HL-60/S4 treated with retinoic acid at 250 ng/mL for 4 days and 3 days (cell line): ENCODE results near the gene FAM72B.
"Not testable (repeated sequence)": the region's sequence is repeated elsewhere in the genome, so short reads cannot be mapped to it uniquely, and the experiment has no call there.

ENCODE experiments used
- in situ Hi-C: fragments of 300-500 bp; cut with MboI; formaldehyde crosslinking; loops from 2 replicates; pipeline ENCODE4 v1.7.0; 2022; ENCODE audit warnings: low sequenced_read_pairs

FAM72B gene

GRCh38 chr1:121155671-121156358 is 28.3 kb downstream of the FAM72B start:
- in situ Hi-C loops: not testable (repeated sequence)

DNA sequence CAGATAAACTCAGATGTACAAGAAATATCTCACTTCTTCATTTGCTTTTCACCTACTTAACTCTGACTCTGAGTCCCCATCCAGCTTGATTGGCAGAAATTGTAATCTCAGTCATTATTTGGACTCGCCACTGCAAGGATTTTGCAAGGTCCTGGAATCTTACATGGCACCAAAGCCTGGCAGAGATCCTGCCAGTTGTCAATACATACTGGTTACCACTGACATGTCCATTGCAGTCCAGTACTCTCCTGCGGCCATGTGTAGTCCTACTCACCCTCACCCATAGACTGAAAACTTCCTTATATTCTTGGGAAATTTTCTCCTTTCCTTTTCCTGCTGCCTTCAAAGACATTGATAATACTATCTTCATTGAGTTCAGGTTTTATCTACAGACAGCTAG is 29.3 kb downstream of the FAM72B start:
- in situ Hi-C loops: not testable (repeated sequence)

GRCh38 chr1:121152788-121153187 is 31.4 kb downstream of the FAM72B start:
- in situ Hi-C loops: not testable (repeated sequence)

DNA sequence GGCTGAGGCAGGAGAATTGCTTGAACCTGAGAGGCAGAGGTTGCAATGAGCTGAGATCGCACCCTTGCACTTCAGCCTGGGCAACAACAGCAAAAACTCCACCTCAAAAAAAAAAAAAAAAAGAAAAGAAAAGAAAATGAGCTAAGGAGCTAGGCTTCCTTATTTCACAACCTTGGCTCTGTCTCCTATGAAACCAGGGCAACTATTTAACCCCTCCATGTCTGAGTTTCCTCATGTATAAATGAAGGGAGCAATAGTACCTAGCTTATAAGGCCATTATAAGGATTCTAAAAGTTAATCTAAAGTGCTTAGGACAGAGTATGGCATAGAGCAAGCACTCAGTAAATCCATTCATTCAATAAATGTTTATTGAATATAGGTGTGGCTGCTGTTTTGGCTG is 32.8 kb downstream of the FAM72B start:
- in situ Hi-C loops: not testable (repeated sequence)

- in situ Hi-C loops: not testable (repeated sequence)
These were observed 35.5 kb downstream of the FAM72B start for GRCh38 chr1:121148489-121149190.

GRCh38 chr1:121140393-121140792 is 43.7 kb downstream of the FAM72B start:
- in situ Hi-C loops: not testable (repeated sequence)

DNA sequence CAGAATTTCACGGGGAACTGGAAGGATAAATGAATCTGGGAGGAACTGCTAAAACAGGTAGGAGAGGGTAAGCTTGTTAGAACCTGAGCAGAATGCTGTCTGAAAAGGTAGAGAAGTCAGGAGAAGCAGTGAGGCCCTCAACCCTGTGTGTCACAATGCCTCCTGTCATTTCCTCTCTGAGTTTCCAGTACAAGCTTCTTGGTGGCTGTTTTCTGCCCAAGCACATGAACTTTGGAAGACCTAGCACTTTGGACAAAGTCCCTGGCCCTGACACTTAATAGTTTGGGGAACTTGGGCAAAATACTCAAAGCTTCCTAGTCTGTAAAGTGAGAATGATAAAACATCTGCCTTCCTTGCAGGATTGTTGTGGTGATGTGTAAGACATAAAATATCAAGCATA is 52.6 kb downstream of the FAM72B start:
- in situ Hi-C loops: not testable (repeated sequence)

DNA sequence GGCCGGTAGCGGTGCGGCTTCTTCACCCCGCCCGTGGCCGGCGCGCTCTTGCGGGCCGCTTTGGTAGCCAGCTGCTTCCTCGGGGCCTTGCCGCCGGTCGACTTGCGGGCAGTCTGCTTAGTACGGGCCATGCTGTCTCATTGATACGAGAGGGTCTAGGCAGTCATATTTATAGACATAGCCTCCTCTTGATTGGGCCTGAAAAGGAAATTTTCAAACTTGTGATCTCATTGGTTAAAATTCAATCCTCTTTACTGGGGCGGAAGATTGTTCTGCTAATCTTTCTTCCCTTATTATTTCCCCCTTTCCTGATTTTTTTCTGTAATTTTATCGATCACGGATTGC is 65.7 kb downstream of the FAM72B start:
- in situ Hi-C loops: not testable (repeated sequence)
